HG03280 (cell line): ENCODE data around the gene RAB26.
"Not testable (repeated sequence)": the region's sequence is repeated elsewhere in the genome, so short reads cannot be mapped to it uniquely, and the experiment has no call there.

ENCODE experiments used
- ATAC-seq: cut with Tn5 transposase; IDR thresholded peaks from one replicate; pipeline ENCODE4 v1.9.1; 2021; ENCODE audit warnings: mild to moderate bottlenecking, moderate library complexity; ENCODE audit not compliant: unreplicated experiment

Gene RAB26

GRCh38 chr16:2147981-2148671 lies at the start of gene RAB26:
Gene RAB26, plus strand, starts transcription at chr16:2148625. Its CDS starts 159 bp downstream, at chr16:2148784.
- no peak for ATAC-seq

GRCh38 chr16:2101581-2101980 lies 46.8 kb upstream of the RAB26 start:
- ATAC-seq, result not testable (repeated sequence)

- no peak for ATAC-seq
Measured at GRCh38 chr16:2102471-2102870, 46.0 kb upstream of the RAB26 start.

- not testable (repeated sequence) for ATAC-seq
Measured at GRCh38 chr16:2104464-2104863, 44.0 kb upstream of the RAB26 start.

GRCh38 chr16:2105291-2105690 lies 43.1 kb upstream of the RAB26 start:
- not testable (repeated sequence) for ATAC-seq

GRCh38 chr16:2105769-2106168 lies 42.7 kb upstream of the RAB26 start:
- ATAC-seq, result not testable (repeated sequence)

- ATAC-seq, result not testable (repeated sequence)
Measured at GRCh38 chr16:2106211-2106610, 42.2 kb upstream of the RAB26 start.

- not testable (repeated sequence) for ATAC-seq
Measured at GRCh38 chr16:2107121-2107790, 41.2 kb upstream of the RAB26 start.

- not testable (repeated sequence) for ATAC-seq
Measured at GRCh38 chr16:2107791-2108125, 40.7 kb upstream of the RAB26 start.

GRCh38 chr16:2108446-2109270 lies 39.8 kb upstream of the RAB26 start:
- not testable (repeated sequence) for ATAC-seq

- not testable (repeated sequence) for ATAC-seq
Measured at GRCh38 chr16:2109271-2109580, 39.2 kb upstream of the RAB26 start.

GRCh38 chr16:2109872-2110271 lies 38.6 kb upstream of the RAB26 start:
- ATAC-seq, result not testable (repeated sequence)

- not testable (repeated sequence) for ATAC-seq
Measured at GRCh38 chr16:2110332-2111008, 38.0 kb upstream of the RAB26 start.

GRCh38 chr16:2111009-2111353 lies 37.4 kb upstream of the RAB26 start:
- not testable (repeated sequence) for ATAC-seq

- not testable (repeated sequence) for ATAC-seq
Measured at GRCh38 chr16:2111412-2112335, 36.8 kb upstream of the RAB26 start.

GRCh38 chr16:2112539-2113106 lies 35.8 kb upstream of the RAB26 start:
- not testable (repeated sequence) for ATAC-seq

- ATAC-seq, result not testable (repeated sequence)
Measured at GRCh38 chr16:2114225-2114624, 34.2 kb upstream of the RAB26 start.

GRCh38 chr16:2114885-2115590 lies 33.4 kb upstream of the RAB26 start:
- not testable (repeated sequence) for ATAC-seq

- ATAC-seq, result no peak
Measured at GRCh38 chr16:2115591-2115973, 32.8 kb upstream of the RAB26 start.
